ENCODE measurements around the gene FBN1. TPM values are rescaled to one million over a fixed set of nuclear protein-coding genes. Genes with fewer than 3 reads are reported as not detected.

Gene FBN1
- total RNA-seq, 4 donors from 2014 or later: 113 to 147 (median 120) TPM

- DNase-seq: no peak
- Histone ChIP-seq H3K36me3 (no peaks in the 10 kb centered on the region), H3K27me3 (no peaks in the 10 kb centered on the region), H3K27ac (no peak overlapping the region), H3K4me1 (peaks cover 31 to 61% of the 10 kb centered on the region in 2 donors), H3K4me3 (replicated peaks in 1 of 3) (no peak overlapping the region), H3K9me3 (no peaks in the 10 kb centered on the region)
- no peak for TF ChIP-seq POLR2A (IDR thresholded peaks at IDR 0.05)
- TF ChIP-seq CTCF (IDR thresholded peaks at IDR 0.05): no peak
- intact Hi-C loops (cut with DNase I): no loop called here
- 83 to 90% methylated on average over 5 of the region's 5 CpGs for WGBS, 2 donors
Measured at GRCh38 chr15:48584090-48584811, 61.3 kb downstream of the FBN1 start.

DNA sequence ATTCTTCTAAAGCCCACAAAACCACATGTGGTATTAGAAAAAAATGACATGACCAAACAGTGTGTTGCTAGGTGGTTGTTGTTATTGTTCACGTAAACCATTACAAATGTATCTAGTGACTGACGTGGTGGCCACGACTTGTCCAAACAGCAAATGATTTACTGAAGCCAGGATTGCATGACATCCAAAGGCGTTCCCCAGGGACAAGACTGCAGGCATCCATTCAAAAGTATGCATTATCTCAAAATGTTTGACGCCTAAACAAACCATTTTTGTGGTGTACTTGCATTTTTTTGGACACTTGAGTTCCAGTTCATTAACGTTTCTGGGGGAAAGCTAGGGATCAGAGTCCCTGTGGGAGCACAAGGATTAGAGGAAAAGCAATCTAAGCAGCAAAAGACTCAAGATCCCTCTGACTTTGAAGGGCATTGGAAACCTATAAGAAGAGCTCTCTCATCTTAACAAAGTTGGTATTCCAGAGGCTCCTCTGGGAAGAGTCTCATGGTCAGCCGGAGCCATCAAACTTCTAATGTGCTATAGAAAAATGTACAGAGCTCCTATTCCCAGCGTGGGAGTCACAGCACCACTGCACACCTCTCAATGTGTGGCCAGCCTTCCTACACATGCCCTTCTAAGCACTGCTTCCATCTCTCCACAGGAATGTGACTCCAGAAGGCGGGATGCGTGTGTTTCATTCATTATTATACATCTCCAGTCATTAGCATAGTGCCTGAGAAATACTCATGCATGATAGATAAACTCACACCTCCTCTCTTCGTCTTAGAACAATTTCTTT is 62.9 kb downstream of the FBN1 start:
- H3K27ac ChIP-seq: peak overlapping the region in 2 of 3 donors; percentile 1 to 3
- intact Hi-C loops (cut with DNase I): no loop called here
- H3K4me3 ChIP-seq (replicated peaks in 1 of 3): no peak overlapping the region
- no peaks in the 10 kb centered on the region for H3K9me3 ChIP-seq
- 59 to 61% methylated on average over 11 of the region's 11 CpGs for WGBS, 2 donors
- TF ChIP-seq CTCF (IDR thresholded peaks at IDR 0.05): no peak
- no peak for TF ChIP-seq POLR2A (IDR thresholded peaks at IDR 0.05)
- no peak for DNase-seq
- peaks cover 41 to 72% of the 10 kb centered on the region in 2 donors for H3K4me1 ChIP-seq
- H3K36me3 ChIP-seq: no peaks in the 10 kb centered on the region
- no peaks in the 10 kb centered on the region for H3K27me3 ChIP-seq

GRCh38 chr15:48581219-48581618 is 64.3 kb downstream of the FBN1 start:
- no peaks in the 10 kb centered on the region for H3K9me3 ChIP-seq
- intact Hi-C loops (cut with DNase I): no loop called here
- no peak overlapping the region for H3K27ac ChIP-seq
- TF ChIP-seq POLR2A (IDR thresholded peaks at IDR 0.05) (no peak), CTCF (IDR thresholded peaks at IDR 0.05) (no peak)
- 84 to 90% methylated on average over 4 of the region's 4 CpGs for WGBS, 2 donors
- H3K27me3 ChIP-seq: no peaks in the 10 kb centered on the region
- H3K4me1 ChIP-seq: peaks cover 52 to 81% of the 10 kb centered on the region in 2 donors
- no peaks in the 10 kb centered on the region for H3K36me3 ChIP-seq
- DNase-seq: no peak
- H3K4me3 ChIP-seq (replicated peaks in 1 of 3): no peak overlapping the region

DNA sequence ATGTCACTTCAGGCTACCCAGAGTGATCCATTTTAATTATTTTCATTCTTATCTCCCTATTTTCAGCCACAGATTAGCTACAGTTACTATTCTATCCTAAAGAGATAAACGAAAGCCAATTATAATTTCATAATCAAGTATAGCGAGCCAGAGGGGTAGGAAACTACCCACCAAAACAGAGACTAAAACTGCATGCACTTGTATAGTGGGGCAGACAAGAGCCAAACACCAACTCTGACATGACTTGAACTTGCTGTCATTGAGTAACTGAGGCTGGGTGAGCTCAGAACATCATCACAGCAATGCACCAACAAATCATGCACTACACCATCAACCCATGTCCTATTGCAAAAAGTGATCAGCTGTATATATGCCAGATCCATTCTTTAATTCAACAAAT is 64.8 kb downstream of the FBN1 start:
- Histone ChIP-seq H3K27ac (peak overlapping the region in 1 of 3 donors; percentile 29), H3K27me3 (no peaks in the 10 kb centered on the region), H3K4me1 (peaks cover 52 to 85% of the 10 kb centered on the region in 2 donors), H3K9me3 (no peaks in the 10 kb centered on the region), H3K36me3 (no peaks in the 10 kb centered on the region), H3K4me3 (replicated peaks in 1 of 3) (no peak overlapping the region)
- no peak for DNase-seq
- intact Hi-C loops (cut with DNase I): no loop called here
- WGBS, 2 donors: 73 to 90% methylated on average over 2 of the region's 2 CpGs
- no peak for TF ChIP-seq CTCF (IDR thresholded peaks at IDR 0.05)
- no peak for TF ChIP-seq POLR2A (IDR thresholded peaks at IDR 0.05)

All from thyroid gland (tissue), 4 donors.